Measurements from ENCODE around the gene TENM4.

The TENM4 gene

GRCh38 chr11:79397252-79397651, 43.6 kb downstream of the TENM4 start:
- H3K27me3 ChIP-seq (ENCODE audit: control insufficient read depth, insufficient read depth, low read length) = no peaks in the 10 kb centered on the region
- peaks cover 16% of the 10 kb centered on the region for H3K4me1 ChIP-seq (ENCODE audit: control insufficient read depth, insufficient read depth, low read length)
- no peak overlapping the region for H3K4me3 ChIP-seq (ENCODE audit: low read depth, low read length)
- H3K36me3 ChIP-seq (ENCODE audit: control insufficient read depth, insufficient read depth, low read length) = no peaks in the 10 kb centered on the region
- no peaks in the 10 kb centered on the region for H3K9me3 ChIP-seq (ENCODE audit: control insufficient read depth, insufficient read depth, low read length)
- H3K9ac ChIP-seq (ENCODE audit: low read depth, low read length) = no peak overlapping the region

- Histone ChIP-seq H3K9me3 (ENCODE audit: control insufficient read depth, insufficient read depth, low read length) (no peaks in the 10 kb centered on the region), H3K4me3 (ENCODE audit: low read depth, low read length) (no peak overlapping the region), H3K4me1 (ENCODE audit: control insufficient read depth, insufficient read depth, low read length) (peaks cover 16% of the 10 kb centered on the region), H3K36me3 (ENCODE audit: control insufficient read depth, insufficient read depth, low read length) (no peaks in the 10 kb centered on the region), H3K9ac (ENCODE audit: low read depth, low read length) (no peak overlapping the region), H3K27me3 (ENCODE audit: control insufficient read depth, insufficient read depth, low read length) (no peaks in the 10 kb centered on the region)
Measured at GRCh38 chr11:79396674-79397073, 44.2 kb downstream of the TENM4 start.

- Histone ChIP-seq H3K36me3 (ENCODE audit: control insufficient read depth, insufficient read depth, low read length) (no peaks in the 10 kb centered on the region), H3K4me3 (ENCODE audit: low read depth, low read length) (no peak overlapping the region), H3K4me1 (ENCODE audit: control insufficient read depth, insufficient read depth, low read length) (peaks cover 16% of the 10 kb centered on the region), H3K27me3 (ENCODE audit: control insufficient read depth, insufficient read depth, low read length) (no peaks in the 10 kb centered on the region), H3K9ac (ENCODE audit: low read depth, low read length) (no peak overlapping the region), H3K9me3 (ENCODE audit: control insufficient read depth, insufficient read depth, low read length) (no peaks in the 10 kb centered on the region)
Measured at GRCh38 chr11:79396001-79396400, 44.8 kb downstream of the TENM4 start.

- Histone ChIP-seq H3K9ac (ENCODE audit: low read depth, low read length) (no peak overlapping the region), H3K4me1 (ENCODE audit: control insufficient read depth, insufficient read depth, low read length) (peaks cover 16% of the 10 kb centered on the region), H3K27me3 (ENCODE audit: control insufficient read depth, insufficient read depth, low read length) (no peaks in the 10 kb centered on the region)
Measured at GRCh38 chr11:79393362-79394043, 47.3 kb downstream of the TENM4 start.

GRCh38 chr11:79392161-79392560, 48.7 kb downstream of the TENM4 start:
- H3K9me3 ChIP-seq (ENCODE audit: control insufficient read depth, insufficient read depth, low read length) = no peaks in the 10 kb centered on the region
- no peak overlapping the region for H3K9ac ChIP-seq (ENCODE audit: low read depth, low read length)
- H3K27me3 ChIP-seq (ENCODE audit: control insufficient read depth, insufficient read depth, low read length) = no peaks in the 10 kb centered on the region
- peaks cover 16% of the 10 kb centered on the region for H3K4me1 ChIP-seq (ENCODE audit: control insufficient read depth, insufficient read depth, low read length)
- no peak overlapping the region for H3K4me3 ChIP-seq (ENCODE audit: low read depth, low read length)
- H3K36me3 ChIP-seq (ENCODE audit: control insufficient read depth, insufficient read depth, low read length) = no peaks in the 10 kb centered on the region

More at GRCh38 chr11:79393362-79394043, 47.3 kb downstream of the TENM4 start:
- Histone ChIP-seq H3K9me3 (ENCODE audit: control insufficient read depth, insufficient read depth, low read length) (no peaks in the 10 kb centered on the region), H3K36me3 (ENCODE audit: control insufficient read depth, insufficient read depth, low read length) (no peaks in the 10 kb centered on the region), H3K4me3 (ENCODE audit: low read depth, low read length) (no peak overlapping the region)

GRCh38 chr11:79390923-79391322, 49.9 kb downstream of the TENM4 start:
- no peaks in the 10 kb centered on the region for H3K9me3 ChIP-seq (ENCODE audit: control insufficient read depth, insufficient read depth, low read length)
- no peak overlapping the region for H3K4me3 ChIP-seq (ENCODE audit: low read depth, low read length)
- peaks cover 16% of the 10 kb centered on the region for H3K4me1 ChIP-seq (ENCODE audit: control insufficient read depth, insufficient read depth, low read length)
- no peaks in the 10 kb centered on the region for H3K36me3 ChIP-seq (ENCODE audit: control insufficient read depth, insufficient read depth, low read length)
- no peak overlapping the region for H3K9ac ChIP-seq (ENCODE audit: low read depth, low read length)
- no peaks in the 10 kb centered on the region for H3K27me3 ChIP-seq (ENCODE audit: control insufficient read depth, insufficient read depth, low read length)

- Histone ChIP-seq H3K4me3 (ENCODE audit: low read depth, low read length) (no peak overlapping the region), H3K4me1 (ENCODE audit: control insufficient read depth, insufficient read depth, low read length) (peaks cover 16% of the 10 kb centered on the region), H3K36me3 (ENCODE audit: control insufficient read depth, insufficient read depth, low read length) (no peaks in the 10 kb centered on the region), H3K9ac (ENCODE audit: low read depth, low read length) (no peak overlapping the region), H3K9me3 (ENCODE audit: control insufficient read depth, insufficient read depth, low read length) (no peaks in the 10 kb centered on the region), H3K27me3 (ENCODE audit: control insufficient read depth, insufficient read depth, low read length) (no peaks in the 10 kb centered on the region)
Measured at GRCh38 chr11:79390477-79390876, 50.4 kb downstream of the TENM4 start.

- Histone ChIP-seq H3K4me1 (ENCODE audit: control insufficient read depth, insufficient read depth, low read length) (peaks cover 5% of the 10 kb centered on the region), H3K36me3 (ENCODE audit: control insufficient read depth, insufficient read depth, low read length) (no peaks in the 10 kb centered on the region), H3K9ac (ENCODE audit: low read depth, low read length) (no peak overlapping the region), H3K9me3 (ENCODE audit: control insufficient read depth, insufficient read depth, low read length) (no peaks in the 10 kb centered on the region), H3K4me3 (ENCODE audit: low read depth, low read length) (no peak overlapping the region), H3K27me3 (ENCODE audit: control insufficient read depth, insufficient read depth, low read length) (no peaks in the 10 kb centered on the region)
Measured at GRCh38 chr11:79388201-79388600, 52.6 kb downstream of the TENM4 start.

- no peaks in the 10 kb centered on the region for H3K9me3 ChIP-seq (ENCODE audit: control insufficient read depth, insufficient read depth, low read length)
- no peak overlapping the region for H3K4me3 ChIP-seq (ENCODE audit: low read depth, low read length)
- no peaks in the 10 kb centered on the region for H3K4me1 ChIP-seq (ENCODE audit: control insufficient read depth, insufficient read depth, low read length)
- no peaks in the 10 kb centered on the region for H3K36me3 ChIP-seq (ENCODE audit: control insufficient read depth, insufficient read depth, low read length)
- H3K27me3 ChIP-seq (ENCODE audit: control insufficient read depth, insufficient read depth, low read length) = no peaks in the 10 kb centered on the region
- no peak overlapping the region for H3K9ac ChIP-seq (ENCODE audit: low read depth, low read length)
Measured at GRCh38 chr11:79383874-79384273, 57.0 kb downstream of the TENM4 start.

- H3K36me3 ChIP-seq (ENCODE audit: control insufficient read depth, insufficient read depth, low read length) = no peaks in the 10 kb centered on the region
- H3K9ac ChIP-seq (ENCODE audit: low read depth, low read length) = no peak overlapping the region
- no peaks in the 10 kb centered on the region for H3K4me1 ChIP-seq (ENCODE audit: control insufficient read depth, insufficient read depth, low read length)
- H3K4me3 ChIP-seq (ENCODE audit: low read depth, low read length) = no peak overlapping the region
- H3K9me3 ChIP-seq (ENCODE audit: control insufficient read depth, insufficient read depth, low read length) = no peaks in the 10 kb centered on the region
- H3K27me3 ChIP-seq (ENCODE audit: control insufficient read depth, insufficient read depth, low read length) = no peaks in the 10 kb centered on the region
Measured at GRCh38 chr11:79382301-79383050, 58.4 kb downstream of the TENM4 start.

- Histone ChIP-seq H3K9ac (ENCODE audit: low read depth, low read length) (no peak overlapping the region), H3K36me3 (ENCODE audit: control insufficient read depth, insufficient read depth, low read length) (no peaks in the 10 kb centered on the region), H3K4me1 (ENCODE audit: control insufficient read depth, insufficient read depth, low read length) (peaks cover 3% of the 10 kb centered on the region), H3K4me3 (ENCODE audit: low read depth, low read length) (no peak overlapping the region), H3K27me3 (ENCODE audit: control insufficient read depth, insufficient read depth, low read length) (no peaks in the 10 kb centered on the region), H3K9me3 (ENCODE audit: control insufficient read depth, insufficient read depth, low read length) (no peaks in the 10 kb centered on the region)
Measured at GRCh38 chr11:79381036-79381435, 59.8 kb downstream of the TENM4 start.

GRCh38 chr11:79377406-79377805, 63.4 kb downstream of the TENM4 start:
- Histone ChIP-seq H3K4me3 (ENCODE audit: low read depth, low read length) (no peak overlapping the region), H3K9me3 (ENCODE audit: control insufficient read depth, insufficient read depth, low read length) (no peaks in the 10 kb centered on the region), H3K36me3 (ENCODE audit: control insufficient read depth, insufficient read depth, low read length) (no peaks in the 10 kb centered on the region), H3K27me3 (ENCODE audit: control insufficient read depth, insufficient read depth, low read length) (no peaks in the 10 kb centered on the region), H3K4me1 (ENCODE audit: control insufficient read depth, insufficient read depth, low read length) (peaks cover 11% of the 10 kb centered on the region), H3K9ac (ENCODE audit: low read depth, low read length) (no peak overlapping the region)

Measured in iPS-15b (cell line).